ENCODE measurements around the gene C2orf68. TPM values are rescaled to one million over a fixed set of nuclear protein-coding genes. Genes with fewer than 3 reads are reported as not detected.

C2orf68 gene
- total and polyA plus RNA-seq, 9 of the 15 experiments (the other 6 are each of a cell fraction or from before 2014, with no cell fraction given), result 22.1 to 50.0 (median 31.8) TPM

- TF ChIP-seq ZNF699 (CRISPR knock-in tag; IDR thresholded peaks at IDR 0.05; ENCODE audit: insufficient replicate concordance) (no peak), VEZF1 (CRISPR knock-in tag; IDR thresholded peaks at IDR 0.05) (0 out of 2 replicates have a peak, but pooled peaks have one; percentile 34), GATAD2A (IDR thresholded peaks at IDR 0.05) (no peak), ZNF551 (CRISPR knock-in tag; IDR thresholded peaks at IDR 0.05) (no peak), ZNF311 (CRISPR knock-in tag; IDR thresholded peaks at IDR 0.05) (no peak), TFAP4 (CRISPR knock-in tag; IDR thresholded peaks at IDR 0.05; ENCODE audit: borderline replicate concordance) (peak; percentile 50; the same call in 1 of the 2 replicates), RBM25 (IDR thresholded peaks at IDR 0.05; ENCODE audit: low read depth, low read length, severe bottlenecking) (peak; percentile 81), MLLT1 (IDR thresholded peaks at IDR 0.05) (peak; percentile 44 to 71; a peak in 2 of 4 replicates), THRB (CRISPR knock-in tag; conservative IDR thresholded peaks at IDR 0.05) (peak; percentile 71; the same call in 1 of the 2 replicates), NR2C1 (IDR thresholded peaks at IDR 0.05) (no peak), NR2C1 (tag; IDR thresholded peaks at IDR 0.05) (0 out of 2 replicates have a peak, but pooled peaks have one; percentile 11), PHB2 (IDR thresholded peaks at IDR 0.05; ENCODE audit: low read depth) (no peak), ZNF583 (CRISPR knock-in tag; IDR thresholded peaks at IDR 0.05) (0 out of 2 replicates have a peak, but pooled peaks have one; percentile 22), E2F8 (IDR thresholded peaks at IDR 0.05; ENCODE audit: low read depth, partially characterized antibody) (peak; percentile 66), E2F1 (CRISPR knock-in tag; IDR thresholded peaks at IDR 0.05) (0 out of 2 replicates have a peak, but pooled peaks have one; percentile 43), BHLHE40 (IDR thresholded peaks at IDR 0.05; ENCODE audit: low read length) (peak; percentile 64), L3MBTL2 (IDR thresholded peaks at IDR 0.05) (peak; percentile 77)
Measured at GRCh38 chr2:85595301-85596025, 16.4 kb downstream of the C2orf68 start, which contains the start of gene RNF181 (continued).
